Choroid plexus epithelial cell (primary cell): Measurements from ENCODE around the gene SLC9C1.

Source experiments
- DNase-seq: peaks from one replicate; pipeline ENCODE4 v3.0.0-alpha.2; 2010; ENCODE audit warnings: low read depth
- H3K4me3 ChIP-seq: 2 replicates; pipeline ENCODE4 v1.5.1; 2011; ENCODE audit warnings: low read depth, mild to moderate bottlenecking, control low read depth, low read length, moderate library complexity
- CTCF ChIP-seq: conservative IDR thresholded peaks from 2 replicates; pipeline ENCODE4 v1.5.1; 2011; ENCODE audit warnings: low read depth, mild to moderate bottlenecking, control low read depth, inconsistent platforms, low read length, moderate library complexity

Gene SLC9C1

GRCh38 chr3:112096176-112096575, 197.8 kb downstream of the SLC9C1 start:
- no peak overlapping the region for H3K4me3 ChIP-seq
- DNase-seq, result no peak
- no peak for TF ChIP-seq CTCF

- H3K4me3 ChIP-seq, result no peak overlapping the region
- no peak for TF ChIP-seq CTCF
- DNase-seq, result no peak
These were observed 198.3 kb downstream of the SLC9C1 start for GRCh38 chr3:112095731-112096130.

GRCh38 chr3:112093180-112093522, 200.9 kb downstream of the SLC9C1 start:
- DNase-seq, result peak; percentile 59
- H3K4me3 ChIP-seq, result no peak overlapping the region
- TF ChIP-seq CTCF, result no peak

- peak; percentile 59 for DNase-seq
- no peak overlapping the region for H3K4me3 ChIP-seq
- no peak for TF ChIP-seq CTCF
These were observed 201.4 kb downstream of the SLC9C1 start for GRCh38 chr3:112092496-112093179.

- no peak for TF ChIP-seq CTCF
- no peak for DNase-seq
These were observed 203.0 kb downstream of the SLC9C1 start for GRCh38 chr3:112090887-112091586.

More at GRCh38 chr3:112090887-112091586, 203.0 kb downstream of the SLC9C1 start:
- no peak overlapping the region for H3K4me3 ChIP-seq
